IMR-90 (cell line): ENCODE data around the gene NPLOC4. TPM values are rescaled to one million over a fixed set of nuclear protein-coding genes. Genes with fewer than 3 reads are reported as not detected.

Experiments
- ATAC-seq: fragments of 200-7000 bp; cut with Tn5 transposase; 2 replicates; pipeline ENCODE4 v1.9.1; 2020; ENCODE audit warnings: low read depth, mild to moderate bottlenecking, moderate library complexity
- BruUV-seq: library from RNA; stranded (reverse); fragments of 400-500 nt; replicated peaks from 2 replicates; lab custom pipeline; 2021; lab: Mats Ljungman, UMichigan
- CTCF ChIA-PET: fragments of 300-600 bp; formaldehyde crosslinking; extraction: SDS; loops from one replicate; lab custom pipeline; 2021; ENCODE audit warnings: antibody characterized with exemption; lab: Yijun Ruan, JAX
- POLR2A ChIA-PET: fragments of 300-600 bp; sonication (Branson Sonifier 250); formaldehyde crosslinking; loops from one replicate; lab custom pipeline; 2022; ENCODE audit warnings: antibody characterized with exemption; ENCODE audit not compliant: unreplicated experiment; lab: Charles Lee
- DNase-seq: peaks from one replicate; pipeline ENCODE4 v3.0.0; 2013
- H2AFZ ChIP-seq: replicated peaks from 2 replicates; pipeline ENCODE3; 2013; ENCODE audit warnings: low read length, mild to moderate bottlenecking; ENCODE audit not compliant: poor library complexity
- H2AK5ac ChIP-seq: 2 replicates; pipeline ENCODE4 v1.6.1; 2013; ENCODE audit warnings: low read depth, low read length, inconsistent platforms
- H2AK9ac ChIP-seq: replicated peaks from 2 replicates; pipeline ENCODE3; 2013; ENCODE audit warnings: mild to moderate bottlenecking, low read depth, low read length, moderate library complexity; ENCODE audit not compliant: poor library complexity
- H2BK120ac ChIP-seq: 2 replicates; pipeline ENCODE4 v1.6.1; 2013; ENCODE audit warnings: low read depth, low read length, inconsistent platforms
- H2BK15ac ChIP-seq: 3 replicates; pipeline ENCODE4 v1.6.1; 2013; ENCODE audit warnings: low read depth, low read length, inconsistent platforms
- H2BK20ac ChIP-seq: 2 replicates; pipeline ENCODE4 v1.6.1; 2013; ENCODE audit warnings: low read depth, mild to moderate bottlenecking, inconsistent platforms, low read length, moderate library complexity
- H2BK5ac ChIP-seq: 2 replicates; pipeline ENCODE4 v1.6.1; 2013; ENCODE audit warnings: mild to moderate bottlenecking, low read depth, low read length, inconsistent platforms; ENCODE audit not compliant: poor library complexity, severe bottlenecking
- H3K14ac ChIP-seq: replicated peaks from 2 replicates; pipeline ENCODE4 v1.6.1; 2013; ENCODE audit warnings: low read depth, low read length, inconsistent platforms
- H3K18ac ChIP-seq: 2 replicates; pipeline ENCODE4 v1.6.1; 2013; ENCODE audit warnings: low read depth, low read length, control low read depth
- H3K23ac ChIP-seq: 2 replicates; pipeline ENCODE4 v1.6.1; 2013; ENCODE audit warnings: low read depth, low read length, inconsistent platforms
- H3K27ac ChIP-seq: 2 replicates; pipeline ENCODE4 v1.5.1; 2013; ENCODE audit warnings: mild to moderate bottlenecking, control low read depth, low read length; ENCODE audit not compliant: insufficient read depth
- H3K27me3 ChIP-seq: 2 replicates; pipeline ENCODE4 v1.6.1; 2013; ENCODE audit warnings: low read length; ENCODE audit not compliant: control insufficient read depth, insufficient read depth
- H3K36me3 ChIP-seq: 2 replicates; pipeline ENCODE4 v1.6.1; 2013; ENCODE audit warnings: low read length, mixed read lengths; ENCODE audit not compliant: control insufficient read depth, insufficient read depth
- H3K4ac ChIP-seq: 2 replicates; pipeline ENCODE4 v1.6.1; 2013; ENCODE audit warnings: low read depth, low read length, inconsistent platforms
- H3K4me1 ChIP-seq: 2 replicates; pipeline ENCODE4 v1.6.1; 2013; ENCODE audit warnings: low read length, mixed read lengths; ENCODE audit not compliant: control insufficient read depth, insufficient read depth
- H3K4me2 ChIP-seq: 2 replicates; pipeline ENCODE4 v1.6.1; 2013; ENCODE audit warnings: low read depth, mild to moderate bottlenecking, control low read depth, low read length, moderate library complexity
- H3K4me3 ChIP-seq: 2 replicates; pipeline ENCODE4 v1.5.1; 2013; ENCODE audit warnings: low read depth, mild to moderate bottlenecking, control low read depth, low read length, moderate library complexity; ENCODE audit not compliant: insufficient read depth
- H3K56ac ChIP-seq: 2 replicates; pipeline ENCODE4 v1.6.1; 2013; ENCODE audit warnings: low read length, inconsistent platforms; ENCODE audit not compliant: insufficient read depth; ENCODE audit errors: extremely low read depth
- H3K79me1 ChIP-seq, 2 experiments: 2 replicates each; pipeline ENCODE4 v1.6.1; 2013; ENCODE audit warnings: low read length in 2 of 2, inconsistent platforms in 1 of 2, low read depth in 1 of 2
- H3K9ac ChIP-seq: 2 replicates; pipeline ENCODE4 v1.6.1; 2013; ENCODE audit warnings: low read depth, low read length, control low read depth
- H3K9me1 ChIP-seq: 2 replicates; pipeline ENCODE4 v1.6.1; 2013; ENCODE audit warnings: low read length, inconsistent platforms; ENCODE audit not compliant: insufficient read depth
- H3K9me3 ChIP-seq: 2 replicates; pipeline ENCODE4 v1.6.1; 2013; ENCODE audit warnings: low read length; ENCODE audit not compliant: control insufficient read depth, insufficient read depth
- H4K20me1 ChIP-seq: 2 replicates; pipeline ENCODE4 v1.6.1; 2013; ENCODE audit warnings: low read length, inconsistent platforms; ENCODE audit not compliant: insufficient read depth
- H4K5ac ChIP-seq: 2 replicates; pipeline ENCODE4 v1.6.1; 2013; ENCODE audit warnings: mild to moderate bottlenecking, low read depth, low read length, control low read depth
- H4K8ac ChIP-seq, 2 experiments: 2 replicates each; pipeline ENCODE4 v1.6.1; 2013; ENCODE audit warnings: low read depth in 2 of 2, low read length in 2 of 2, control low read depth in 1 of 2, inconsistent platforms in 1 of 2
- H4K91ac ChIP-seq: 2 replicates; pipeline ENCODE4 v1.6.1; 2013; ENCODE audit warnings: low read depth, low read length, inconsistent platforms; ENCODE audit not compliant: insufficient read depth
- BHLHE40 ChIP-seq: fragments of 150-350 bp; IDR thresholded peaks from 2 replicates; pipeline ENCODE4 v1.6.1; 2016; ENCODE audit warnings: mild to moderate bottlenecking, low read depth, low read length
- NFE2L2 ChIP-seq: fragments of 150-350 bp; IDR thresholded peaks from 2 replicates; pipeline ENCODE4 v1.6.1; 2016; ENCODE audit warnings: low read depth, mild to moderate bottlenecking, low read length
- POLR2A ChIP-seq: IDR thresholded peaks from 2 replicates; pipeline ENCODE4 v1.6.1; 2012; ENCODE audit warnings: mild to moderate bottlenecking, low read depth, low read length
- RAD21 ChIP-seq: IDR thresholded peaks from 2 replicates; pipeline ENCODE4 v1.6.1; 2012; ENCODE audit warnings: low read length, improper control_type of control experiment
- RCOR1 ChIP-seq: IDR thresholded peaks from 2 replicates; pipeline ENCODE4 v1.6.1; 2012; ENCODE audit warnings: mild to moderate bottlenecking, low read length, improper control_type of control experiment; ENCODE audit not compliant: insufficient replicate concordance
- RFX5 ChIP-seq: IDR thresholded peaks from 2 replicates; pipeline ENCODE4 v1.8.0; 2012; ENCODE audit warnings: low read depth, mild to moderate bottlenecking, low read length, moderate library complexity
- WGBS, 2 experiments: methylation state at CpG; one replicate each; pipeline versions ENCODE4 v1.1.5 to v1.1.7; 2013; ENCODE audit warnings: missing lambda C conversion rate in 2 of 2; ENCODE audit not compliant: insufficient read length in 1 of 2; ENCODE audit errors: extremely low coverage in 2 of 2; 5-methylcytosine and 5-hydroxymethylcytosine counted together
- dilution Hi-C: fragments of 300-500 bp; cut with HindIII; formaldehyde crosslinking; loops from one replicate; pipeline ENCODE4 v1.14.3; 2018; ENCODE audit warnings: low sequenced_read_pairs; ENCODE audit not compliant: unreplicated experiment
- in situ Hi-C: fragments of 300-500 bp; cut with MboI; formaldehyde crosslinking; loops from 3 replicates; pipeline ENCODE4 v1.14.3; 2019; ENCODE audit warnings: low sequenced_read_pairs, inconsistent platforms, mixed read lengths
- intact Hi-C: fragments of 100-400 bp; cut with micrococcal nuclease; formaldehyde crosslinking; loops from 2 replicates; pipeline ENCODE4 v1.10.0; 2022
- polyA plus RNA-seq, 3 experiments: library from polyadenylated mRNA; depleted of rRNA; stranded (reverse); fragments of >200 nt; gene quantifications; 2 replicates each; pipeline ENCODE4 v1.2.3, GENCODE V29; 2012; ENCODE audit warnings: low replicate concordance in 1 of 3
- total RNA-seq: library from RNA; depleted of rRNA; stranded (reverse); fragments of >200 nt; gene quantifications from 2 replicates; pipeline ENCODE4 v1.2.3, GENCODE V29; 2012

The NPLOC4 gene
- total and polyA plus RNA-seq, 2 of the 4 experiments (the other 2 are of a cell fraction): 70.4 to 78.3 TPM

GRCh38 chr17:81672954-81673353, 36.0 kb upstream of the NPLOC4 start:
- Histone ChIP-seq H2BK5ac (no peak overlapping the region), H4K20me1 (peaks cover 8% of the 10 kb centered on the region; the same call in 1 of the 2 replicates), H3K9ac (no peak overlapping the region), H3K27ac (no peak overlapping the region), H2BK15ac (no peak overlapping the region), H2AK9ac (no peak overlapping the region), H4K5ac (no peak overlapping the region), H3K79me1 (peaks cover 15 to 54% of the 10 kb centered on the region in 2 experiments), H2BK120ac (no peak overlapping the region), H3K9me1 (no peaks in the 10 kb centered on the region), H4K91ac (no peak overlapping the region), H3K23ac (no peak overlapping the region), H3K36me3 (peaks cover 50% of the 10 kb centered on the region), H3K4ac (no peak overlapping the region), H4K8ac (no peak overlapping the region), H3K4me2 (no peak overlapping the region), H3K27me3 (no peaks in the 10 kb centered on the region), H2BK20ac (no peak overlapping the region), H3K4me3 (no peak overlapping the region), H2AFZ (no peak overlapping the region), H3K14ac (no peak overlapping the region), H3K56ac (no peak overlapping the region), H3K18ac (no peak overlapping the region), H2AK5ac (no peak overlapping the region), H3K9me3 (no peaks in the 10 kb centered on the region), H3K4me1 (no peaks in the 10 kb centered on the region)
- dilution Hi-C loops (no loop called here), in situ Hi-C loops (no loop called here), intact Hi-C loops (no loop called here)
- TF ChIP-seq RAD21 (no peak), BHLHE40 (no peak), RCOR1 (no peak), POLR2A (no peak), NFE2L2 (no peak), RFX5 (no peak)
- no TSS peak for BruUV-seq
- DNase-seq (no peak), ATAC-seq (no peak)
- POLR2A ChIA-PET: no interaction called here
- CTCF ChIA-PET: no interaction called here
- 96% methylated on average over 9 of the region's 16 CpGs; no CpG with 5 or more reads in 1 of the 2 experiments for WGBS, 2 experiments
